ENCODE data around the gene SERPING1. TPM values are rescaled to one million over a fixed set of nuclear protein-coding genes. Genes with fewer than 3 reads are reported as not detected.

The SERPING1 gene
- polyA plus RNA-seq, 1 donor (not counting 4 experiments of a cell fraction or from before 2014, with no cell fraction given) = 12.8 TPM

DNA sequence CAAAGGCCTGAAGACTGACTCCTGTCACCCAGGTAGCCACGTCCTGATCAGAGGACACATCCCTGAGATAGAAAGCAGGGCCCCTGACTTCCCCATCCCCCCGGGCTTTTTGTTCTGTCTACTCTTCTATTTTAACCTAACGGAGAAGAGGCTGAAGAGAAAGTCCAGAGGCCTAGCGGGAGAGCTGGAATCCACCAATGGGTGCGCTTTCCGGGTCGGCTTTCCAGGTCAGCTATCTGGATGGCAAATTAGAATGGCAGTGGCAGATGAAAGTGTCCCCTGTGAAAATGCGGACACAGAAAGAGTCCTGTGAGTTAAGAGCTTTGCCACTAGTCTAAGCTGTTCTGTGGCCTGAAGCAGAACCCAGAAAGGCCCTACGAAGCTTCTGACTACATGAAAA lies 13.1 kb upstream of the SERPING1 start:
- no peaks in the 10 kb centered on the region for H3K79me2 ChIP-seq (ENCODE audit: control insufficient read depth, insufficient read depth, low read length)
- no peak for DNase-seq (ENCODE audit: low read depth, low spot score)
- H3K4me1 ChIP-seq (ENCODE audit: control insufficient read depth, extremely low read depth, insufficient read depth, low read length) = no peaks in the 10 kb centered on the region
- no peak overlapping the region for H3K4me2 ChIP-seq (ENCODE audit: control insufficient read depth, extremely low read depth, insufficient read depth, low read depth, low read length)
- no peak overlapping the region for H3K9ac ChIP-seq (ENCODE audit: control insufficient read depth, extremely low read depth, insufficient read depth, low read length)
- no peaks in the 10 kb centered on the region for H3K9me1 ChIP-seq (ENCODE audit: control insufficient read depth, extremely low read depth, insufficient read depth, low read length)
- no peaks in the 10 kb centered on the region for H3K27me3 ChIP-seq (ENCODE audit: control insufficient read depth, extremely low read depth, insufficient read depth, low read length)
- no peak overlapping the region for H3K4me3 ChIP-seq (ENCODE audit: control insufficient read depth in 2 of 3, extremely low read depth in 1 of 3, insufficient read depth in 2 of 3, low read depth in 1 of 3, low read length in 3 of 3)
- H2AFZ ChIP-seq (ENCODE audit: control insufficient read depth, low read length) = no peak overlapping the region
- H4K20me1 ChIP-seq (ENCODE audit: control insufficient read depth, extremely low read depth, insufficient read depth, low read length) = no peaks in the 10 kb centered on the region
- no peak for TF ChIP-seq EZH2 (IDR thresholded peaks at IDR 0.05; ENCODE audit: low read length)
- TF ChIP-seq, protein P1, sequence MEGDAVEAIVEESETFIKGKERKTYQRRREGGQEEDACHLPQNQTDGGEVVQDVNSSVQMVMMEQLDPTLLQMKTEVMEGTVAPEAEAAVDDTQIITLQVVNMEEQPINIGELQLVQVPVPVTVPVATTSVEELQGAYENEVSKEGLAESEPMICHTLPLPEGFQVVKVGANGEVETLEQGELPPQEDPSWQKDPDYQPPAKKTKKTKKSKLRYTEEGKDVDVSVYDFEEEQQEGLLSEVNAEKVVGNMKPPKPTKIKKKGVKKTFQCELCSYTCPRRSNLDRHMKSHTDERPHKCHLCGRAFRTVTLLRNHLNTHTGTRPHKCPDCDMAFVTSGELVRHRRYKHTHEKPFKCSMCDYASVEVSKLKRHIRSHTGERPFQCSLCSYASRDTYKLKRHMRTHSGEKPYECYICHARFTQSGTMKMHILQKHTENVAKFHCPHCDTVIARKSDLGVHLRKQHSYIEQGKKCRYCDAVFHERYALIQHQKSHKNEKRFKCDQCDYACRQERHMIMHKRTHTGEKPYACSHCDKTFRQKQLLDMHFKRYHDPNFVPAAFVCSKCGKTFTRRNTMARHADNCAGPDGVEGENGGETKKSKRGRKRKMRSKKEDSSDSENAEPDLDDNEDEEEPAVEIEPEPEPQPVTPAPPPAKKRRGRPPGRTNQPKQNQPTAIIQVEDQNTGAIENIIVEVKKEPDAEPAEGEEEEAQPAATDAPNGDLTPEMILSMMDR (optimal IDR thresholded peaks at IDR 0.05 in 1 of 3, IDR thresholded peaks at IDR 0.05 in 1 of 3, conservative IDR thresholded peaks at IDR 0.05 in 1 of 3; ENCODE audit: extremely low read depth in 1 of 3, insufficient read depth in 2 of 3, low read length in 3 of 3) = no peak
- no peaks in the 10 kb centered on the region for H3K36me3 ChIP-seq (ENCODE audit: control insufficient read depth in 2 of 2, extremely low read depth in 1 of 2, insufficient read depth in 2 of 2, low read length in 2 of 2)
- no peak for FAIRE-seq
- dilution Hi-C loops (cut with MboI; ENCODE audit: extremely low pct_ligation_motif_present, low sequenced_read_pairs) = no loop called here
- no peak overlapping the region for H3K27ac ChIP-seq (ENCODE audit: control insufficient read depth, insufficient read depth, low read length)
- H3K9me3 ChIP-seq (ENCODE audit: control insufficient read depth, low read depth, low read length) = no peaks in the 10 kb centered on the region

DNA sequence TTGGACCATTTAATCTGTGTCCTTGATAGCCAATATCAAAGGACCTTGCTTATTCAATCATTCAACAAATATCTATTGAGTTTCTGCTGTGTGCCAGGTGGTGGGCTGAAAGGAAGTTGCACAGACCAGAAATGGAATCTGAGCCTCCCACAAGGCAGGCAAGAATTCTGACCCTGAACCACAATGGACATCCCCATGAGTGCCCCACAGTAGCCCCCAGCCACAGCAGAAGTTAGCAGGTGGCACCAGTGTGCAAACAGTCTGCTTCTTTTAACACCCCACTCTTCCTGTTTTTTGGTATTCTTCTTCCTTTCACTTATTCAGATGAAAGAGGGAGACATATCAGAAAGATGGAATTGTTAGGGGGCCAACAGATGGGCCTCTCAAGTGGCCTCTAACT lies 12.2 kb upstream of the SERPING1 start:
- no peaks in the 10 kb centered on the region for H3K9me1 ChIP-seq (ENCODE audit: control insufficient read depth, extremely low read depth, insufficient read depth, low read length)
- H3K27ac ChIP-seq (ENCODE audit: control insufficient read depth, insufficient read depth, low read length) = no peak overlapping the region
- no peak for TF ChIP-seq EZH2 (IDR thresholded peaks at IDR 0.05; ENCODE audit: low read length)
- TF ChIP-seq, protein P1 (optimal IDR thresholded peaks at IDR 0.05 in 1 of 3, IDR thresholded peaks at IDR 0.05 in 1 of 3, conservative IDR thresholded peaks at IDR 0.05 in 1 of 3; ENCODE audit: extremely low read depth in 1 of 3, insufficient read depth in 2 of 3, low read length in 3 of 3) = no peak
- no peaks in the 10 kb centered on the region for H3K36me3 ChIP-seq (ENCODE audit: control insufficient read depth in 2 of 2, extremely low read depth in 1 of 2, insufficient read depth in 2 of 2, low read length in 2 of 2)
- no peaks in the 10 kb centered on the region for H4K20me1 ChIP-seq (ENCODE audit: control insufficient read depth, extremely low read depth, insufficient read depth, low read length)
- H3K9ac ChIP-seq (ENCODE audit: control insufficient read depth, extremely low read depth, insufficient read depth, low read length) = no peak overlapping the region
- no peak overlapping the region for H3K4me3 ChIP-seq (ENCODE audit: control insufficient read depth in 2 of 3, extremely low read depth in 1 of 3, insufficient read depth in 2 of 3, low read depth in 1 of 3, low read length in 3 of 3)
- DNase-seq (ENCODE audit: low read depth, low spot score) (no peak), FAIRE-seq (no peak)
- dilution Hi-C loops (cut with MboI; ENCODE audit: extremely low pct_ligation_motif_present, low sequenced_read_pairs) = no loop called here
- no peak overlapping the region for H2AFZ ChIP-seq (ENCODE audit: control insufficient read depth, low read length)
- H3K79me2 ChIP-seq (ENCODE audit: control insufficient read depth, insufficient read depth, low read length) = no peaks in the 10 kb centered on the region
- no peaks in the 10 kb centered on the region for H3K9me3 ChIP-seq (ENCODE audit: control insufficient read depth, low read depth, low read length)
- H3K4me1 ChIP-seq (ENCODE audit: control insufficient read depth, extremely low read depth, insufficient read depth, low read length) = no peaks in the 10 kb centered on the region
- no peak overlapping the region for H3K4me2 ChIP-seq (ENCODE audit: control insufficient read depth, extremely low read depth, insufficient read depth, low read depth, low read length)
- H3K27me3 ChIP-seq (ENCODE audit: control insufficient read depth, extremely low read depth, insufficient read depth, low read length) = no peaks in the 10 kb centered on the region

All from keratinocyte (primary cell).